ENCODE measurements around the gene LAMA5. TPM values are rescaled to one million over a fixed set of nuclear protein-coding genes. Genes with fewer than 3 reads are reported as not detected.

LAMA5 gene
- total RNA-seq, 1 donor from 2014 or later, result 601 TPM

DNA sequence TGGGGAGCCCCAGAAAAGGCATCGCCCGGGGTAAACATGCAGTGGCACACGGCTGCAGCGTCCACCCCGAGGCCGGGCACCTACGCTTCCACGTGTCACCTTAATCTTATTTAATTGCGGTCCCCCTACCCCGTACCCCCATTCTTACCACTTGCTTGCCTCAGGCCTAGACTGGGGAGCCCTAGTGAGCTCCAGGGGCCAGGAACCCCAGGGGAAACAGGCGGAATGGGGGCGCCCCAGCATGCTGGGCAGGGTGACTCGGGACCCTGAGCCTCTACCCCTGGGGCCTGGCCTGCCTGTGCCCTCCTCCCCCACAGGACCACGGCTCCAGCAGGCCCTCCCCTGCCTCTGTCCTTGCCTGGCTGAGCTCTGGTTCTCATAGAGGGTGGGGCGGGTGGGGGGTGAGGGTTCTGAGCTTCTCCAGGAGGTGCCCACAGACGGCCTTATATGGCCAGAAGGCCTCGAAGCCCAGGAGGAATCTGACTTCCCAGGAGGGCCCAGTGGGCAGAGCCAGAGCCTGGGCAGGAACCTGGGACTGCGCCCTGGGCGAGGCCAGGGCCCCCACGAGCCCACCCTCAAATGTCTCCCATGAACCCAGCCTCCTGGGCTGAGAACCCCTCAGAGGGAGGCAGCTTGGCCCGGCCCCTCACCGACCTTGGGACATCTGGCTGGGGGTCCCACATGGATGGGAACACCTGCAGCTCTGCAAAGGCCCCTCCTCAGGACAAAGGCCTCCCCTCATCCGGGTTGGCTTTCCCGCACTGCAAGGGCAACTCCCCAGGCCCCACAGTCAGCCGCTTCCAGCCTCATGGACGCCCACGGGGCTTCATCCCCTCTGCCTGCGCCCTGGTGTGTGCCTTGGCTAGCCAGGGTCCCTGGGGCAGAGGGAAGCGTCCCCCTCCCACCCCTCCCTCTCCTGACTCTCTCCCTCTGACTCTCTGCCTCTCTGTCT, 5.2 kb upstream of the LAMA5 start:
- peak overlapping the region; percentile 79 for H3K27ac Mint-ChIP-seq
- peaks cover 50% of the 10 kb centered on the region for H3K4me1 Mint-ChIP-seq
- no peaks in the 10 kb centered on the region for H3K9me3 Mint-ChIP-seq
- peaks cover 2% of the 10 kb centered on the region for H3K36me3 Mint-ChIP-seq
- no peaks in the 10 kb centered on the region for H3K27me3 Mint-ChIP-seq (ENCODE audit: low read depth)
- H3K4me3 Mint-ChIP-seq, result no peak overlapping the region
- DNase-seq (ENCODE audit: low spot score in 2 of 2, unreplicated experiment in 2 of 2), result no peak
- TF ChIP-seq, protein P1, sequence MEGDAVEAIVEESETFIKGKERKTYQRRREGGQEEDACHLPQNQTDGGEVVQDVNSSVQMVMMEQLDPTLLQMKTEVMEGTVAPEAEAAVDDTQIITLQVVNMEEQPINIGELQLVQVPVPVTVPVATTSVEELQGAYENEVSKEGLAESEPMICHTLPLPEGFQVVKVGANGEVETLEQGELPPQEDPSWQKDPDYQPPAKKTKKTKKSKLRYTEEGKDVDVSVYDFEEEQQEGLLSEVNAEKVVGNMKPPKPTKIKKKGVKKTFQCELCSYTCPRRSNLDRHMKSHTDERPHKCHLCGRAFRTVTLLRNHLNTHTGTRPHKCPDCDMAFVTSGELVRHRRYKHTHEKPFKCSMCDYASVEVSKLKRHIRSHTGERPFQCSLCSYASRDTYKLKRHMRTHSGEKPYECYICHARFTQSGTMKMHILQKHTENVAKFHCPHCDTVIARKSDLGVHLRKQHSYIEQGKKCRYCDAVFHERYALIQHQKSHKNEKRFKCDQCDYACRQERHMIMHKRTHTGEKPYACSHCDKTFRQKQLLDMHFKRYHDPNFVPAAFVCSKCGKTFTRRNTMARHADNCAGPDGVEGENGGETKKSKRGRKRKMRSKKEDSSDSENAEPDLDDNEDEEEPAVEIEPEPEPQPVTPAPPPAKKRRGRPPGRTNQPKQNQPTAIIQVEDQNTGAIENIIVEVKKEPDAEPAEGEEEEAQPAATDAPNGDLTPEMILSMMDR (IDR thresholded peaks at IDR 0.05; ENCODE audit: unreplicated experiment), result no peak

DNA sequence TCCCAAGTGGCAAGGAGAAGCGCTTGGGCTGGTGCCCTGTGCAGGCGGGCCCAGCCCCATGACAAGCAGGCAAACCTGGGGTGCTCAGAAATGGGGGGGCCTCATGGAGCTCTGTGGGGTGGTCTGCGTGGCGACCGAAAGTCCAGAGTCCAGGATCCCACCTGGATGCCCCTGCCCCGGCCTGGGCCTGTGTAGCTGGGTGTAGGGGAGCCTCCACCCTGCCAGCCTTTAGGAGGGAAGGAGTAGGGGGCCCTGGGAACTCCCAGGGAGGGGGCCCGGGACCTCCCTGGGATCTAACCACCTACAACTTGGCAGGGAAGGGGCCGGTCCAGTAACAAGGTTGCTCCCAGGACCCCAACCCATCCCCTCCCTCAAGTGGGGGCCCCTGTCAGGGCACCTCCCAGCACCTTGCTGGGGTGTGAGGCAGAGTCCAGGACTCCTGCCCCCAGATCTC, 4.5 kb upstream of the LAMA5 start:
- no peak overlapping the region for H3K27ac Mint-ChIP-seq
- TF ChIP-seq, protein P1 (IDR thresholded peaks at IDR 0.05; ENCODE audit: unreplicated experiment), result no peak
- no peak for DNase-seq (ENCODE audit: low spot score in 2 of 2, unreplicated experiment in 2 of 2)
- no peaks in the 10 kb centered on the region for H3K27me3 Mint-ChIP-seq (ENCODE audit: low read depth)
- H3K4me3 Mint-ChIP-seq, result no peak overlapping the region
- peaks cover 2% of the 10 kb centered on the region for H3K36me3 Mint-ChIP-seq
- no peaks in the 10 kb centered on the region for H3K9me3 Mint-ChIP-seq
- peaks cover 43% of the 10 kb centered on the region for H3K4me1 Mint-ChIP-seq

DNA sequence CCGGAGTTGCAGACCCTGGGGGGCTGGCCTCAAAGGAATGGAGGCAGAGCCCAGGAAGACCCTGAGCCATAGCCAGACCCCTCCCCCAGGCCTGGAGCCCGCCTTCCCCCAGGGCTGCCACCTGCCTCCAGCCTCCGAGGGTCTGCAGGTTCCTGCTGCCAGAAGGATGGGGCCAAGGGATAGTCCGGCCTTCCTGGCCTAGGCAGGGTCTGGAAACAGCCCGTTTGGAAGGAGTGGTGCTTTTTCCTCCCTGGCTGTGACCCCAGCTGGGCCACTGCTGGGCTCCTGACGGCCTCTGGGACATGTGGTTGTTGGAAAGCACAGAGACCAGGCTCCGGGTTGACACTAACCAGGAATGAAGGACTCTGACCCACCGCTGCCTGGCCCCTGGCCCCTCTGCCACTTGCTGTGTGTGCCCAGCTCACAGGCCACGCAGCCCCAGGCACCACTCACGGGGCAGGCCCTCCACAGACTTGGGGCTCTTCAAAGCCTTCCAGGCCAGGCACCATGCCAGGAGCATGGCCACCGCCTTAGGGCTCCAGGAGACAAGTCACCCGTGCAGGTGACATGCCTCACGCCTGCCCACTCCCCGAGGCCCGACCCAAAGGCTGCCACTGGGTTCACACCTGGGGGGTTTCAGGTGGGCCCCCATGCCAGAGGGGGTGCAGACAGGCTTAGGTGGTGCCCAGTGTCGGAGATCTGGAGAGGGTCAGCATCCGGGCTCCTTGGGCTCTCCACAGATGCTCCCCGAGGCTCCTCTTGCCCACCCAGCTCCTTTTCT, 3.9 kb upstream of the LAMA5 start:
- no peak for DNase-seq (ENCODE audit: low spot score in 2 of 2, unreplicated experiment in 2 of 2)
- Mint-ChIP-seq H3K4me3 (no peak overlapping the region), H3K9me3 (no peaks in the 10 kb centered on the region), H3K36me3 (peaks cover 2% of the 10 kb centered on the region), H3K4me1 (peaks cover 38% of the 10 kb centered on the region), H3K27ac (no peak overlapping the region), H3K27me3 (ENCODE audit: low read depth) (no peaks in the 10 kb centered on the region)
- TF ChIP-seq, protein P1 (IDR thresholded peaks at IDR 0.05; ENCODE audit: unreplicated experiment), result no peak

DNA sequence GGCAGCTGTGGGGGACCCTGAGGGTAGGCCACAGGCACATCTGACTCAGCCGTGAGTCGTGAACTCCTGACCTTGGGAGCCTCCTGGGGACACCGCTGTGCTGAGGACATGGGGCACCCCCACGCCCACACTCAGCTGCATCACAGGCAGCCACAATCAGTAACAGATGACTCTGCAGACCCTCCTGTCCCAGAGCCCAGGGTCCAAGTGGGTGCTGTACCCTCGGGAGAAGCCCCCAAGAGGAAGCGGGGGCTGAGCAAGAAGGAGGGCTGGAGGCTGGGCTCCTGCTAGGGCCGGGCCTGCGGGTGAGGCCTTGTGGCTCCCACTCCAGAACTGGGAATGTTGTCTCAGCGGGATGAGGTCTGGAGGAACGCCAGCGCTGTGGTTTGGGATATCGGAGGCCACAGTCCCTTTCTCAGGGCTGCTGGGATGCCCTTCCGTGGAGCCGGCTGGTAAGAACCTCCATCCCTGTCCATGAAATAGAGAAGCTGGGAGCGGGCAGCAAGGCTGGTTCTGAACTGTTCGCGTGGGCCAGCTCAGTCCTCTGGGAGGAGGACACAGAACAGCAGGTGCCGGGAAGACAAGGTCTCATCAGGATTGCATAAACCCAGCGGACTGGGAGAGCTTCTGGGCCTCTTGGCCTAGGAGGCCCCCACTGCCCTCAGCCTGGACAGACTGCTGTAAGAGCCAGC, 3.1 kb upstream of the LAMA5 start:
- no peaks in the 10 kb centered on the region for H3K27me3 Mint-ChIP-seq (ENCODE audit: low read depth)
- no peaks in the 10 kb centered on the region for H3K9me3 Mint-ChIP-seq
- TF ChIP-seq, protein P1 (IDR thresholded peaks at IDR 0.05; ENCODE audit: unreplicated experiment), result no peak
- peaks cover 37% of the 10 kb centered on the region for H3K4me1 Mint-ChIP-seq
- no peak for DNase-seq (ENCODE audit: low spot score in 2 of 2, unreplicated experiment in 2 of 2)
- H3K36me3 Mint-ChIP-seq, result peaks cover 2% of the 10 kb centered on the region
- no peak overlapping the region for H3K4me3 Mint-ChIP-seq
- H3K27ac Mint-ChIP-seq, result peak overlapping the region; percentile 73

DNA sequence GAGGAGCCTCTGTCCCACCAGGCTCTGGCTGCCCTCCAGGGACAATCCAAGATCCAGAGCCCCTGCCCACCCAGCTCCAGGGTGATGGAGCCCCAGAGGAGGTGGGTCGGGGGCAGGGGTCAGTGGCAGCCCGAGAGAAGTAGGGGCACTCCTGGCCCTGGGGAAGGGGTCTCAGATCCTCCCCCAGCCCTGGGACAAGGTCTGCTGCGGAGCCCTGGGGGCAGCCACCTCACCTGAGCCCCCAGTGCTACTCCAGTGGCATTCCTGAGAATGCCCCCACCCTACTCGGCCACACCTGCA, 2.7 kb upstream of the LAMA5 start:
- Mint-ChIP-seq H3K4me3 (no peak overlapping the region), H3K9me3 (no peaks in the 10 kb centered on the region), H3K27ac (no peak overlapping the region), H3K36me3 (peaks cover 2% of the 10 kb centered on the region), H3K4me1 (peaks cover 40% of the 10 kb centered on the region), H3K27me3 (ENCODE audit: low read depth) (no peaks in the 10 kb centered on the region)
- TF ChIP-seq, protein P1 (IDR thresholded peaks at IDR 0.05; ENCODE audit: unreplicated experiment), result no peak
- no peak for DNase-seq (ENCODE audit: low spot score in 2 of 2, unreplicated experiment in 2 of 2)
